Sigmoid colon (tissue), 4 donors: ENCODE results near the gene PHACTR3.

Experiments
- CTCF ChIP-seq, 4 experiments: fragments of 450-650 bp in 3 of 4; fragments of 200-600 bp in 1 of 4; IDR thresholded peaks; one replicate each; pipeline ENCODE4 v1.5.1; 2016 to 2019; ENCODE audit warnings: antibody characterized with exemption in 4 of 4, mild to moderate bottlenecking in 3 of 4, moderate library complexity in 2 of 4
- EP300 ChIP-seq, 4 donors: sonication (generic); formaldehyde crosslinking; IDR thresholded peaks; one replicate each; pipeline ENCODE4 v1.6.1; 2017; ENCODE audit warnings: antibody characterized with exemption in 4 of 4
- POLR2A ChIP-seq, 2 donors: fragments of 450-650 bp; IDR thresholded peaks; one replicate each; pipeline ENCODE4 v1.6.1; 2016; ENCODE audit warnings: antibody characterized with exemption in 2 of 2, mild to moderate bottlenecking in 2 of 2, moderate library complexity in 2 of 2
- POLR2AphosphoS5 ChIP-seq, 4 donors: sonication (generic); formaldehyde crosslinking; IDR thresholded peaks; one replicate each; pipeline ENCODE4 v1.6.1; 2017; ENCODE audit warnings: antibody characterized with exemption in 4 of 4

GRCh38 chr20:59864726-59865125 is 260.4 kb downstream of the PHACTR3 start:
- TF ChIP-seq POLR2A (IDR thresholded peaks at IDR 0.05), result no peak
- no peak for TF ChIP-seq EP300 (IDR thresholded peaks at IDR 0.05)
- no peak for TF ChIP-seq CTCF (IDR thresholded peaks at IDR 0.05)
- no peak for TF ChIP-seq POLR2AphosphoS5 (IDR thresholded peaks at IDR 0.05)
